Measurements from ENCODE around the gene CDT1.

CDT1 gene

GRCh38 chr16:88839745-88840599 is 36.4 kb downstream of the CDT1 start:
- Histone ChIP-seq H3K4me1 (ENCODE audit: low read depth, poor library complexity, severe bottlenecking) (no peaks in the 10 kb centered on the region), H3K4me2 (no peak overlapping the region), H3K36me3 (ENCODE audit: insufficient read depth) (no peaks in the 10 kb centered on the region), H4K20me1 (ENCODE audit: insufficient read depth) (no peaks in the 10 kb centered on the region), H3K4me3 (IDR thresholded peaks at IDR 0.05; ENCODE audit: insufficient read depth, low read depth, low read length) (no peak overlapping the region), H3K27me3 (ENCODE audit: insufficient read depth, low read depth) (no peaks in the 10 kb centered on the region), H3K79me2 (ENCODE audit: insufficient read depth, low read depth) (no peaks in the 10 kb centered on the region), H3K9ac (no peak overlapping the region), H3K27ac (no peak overlapping the region), H2AFZ (ENCODE audit: low read depth) (no peak overlapping the region)
- no peak for TF ChIP-seq CTCF (conservative IDR thresholded peaks at IDR 0.05; ENCODE audit: low read depth, low read length)

GRCh38 chr16:88840600-88841215 is 37.1 kb downstream of the CDT1 start:
- no peak overlapping the region for H3K9ac ChIP-seq
- no peak overlapping the region for H3K27ac ChIP-seq
- H2AFZ ChIP-seq (ENCODE audit: low read depth), result no peak overlapping the region
- H4K20me1 ChIP-seq (ENCODE audit: insufficient read depth), result no peaks in the 10 kb centered on the region
- H3K4me2 ChIP-seq, result no peak overlapping the region
- H3K36me3 ChIP-seq (ENCODE audit: insufficient read depth), result no peaks in the 10 kb centered on the region
- no peak overlapping the region for H3K4me3 ChIP-seq (IDR thresholded peaks at IDR 0.05; ENCODE audit: insufficient read depth, low read depth, low read length)
- no peaks in the 10 kb centered on the region for H3K27me3 ChIP-seq (ENCODE audit: insufficient read depth, low read depth)
- no peaks in the 10 kb centered on the region for H3K4me1 ChIP-seq (ENCODE audit: low read depth, poor library complexity, severe bottlenecking)
- H3K79me2 ChIP-seq (ENCODE audit: insufficient read depth, low read depth), result no peaks in the 10 kb centered on the region
- TF ChIP-seq CTCF (conservative IDR thresholded peaks at IDR 0.05; ENCODE audit: low read depth, low read length), result no peak

- no peak overlapping the region for H3K9ac ChIP-seq
- H3K36me3 ChIP-seq (ENCODE audit: insufficient read depth), result no peaks in the 10 kb centered on the region
- no peaks in the 10 kb centered on the region for H3K79me2 ChIP-seq (ENCODE audit: insufficient read depth, low read depth)
- H3K27ac ChIP-seq, result no peak overlapping the region
- H3K4me3 ChIP-seq (IDR thresholded peaks at IDR 0.05; ENCODE audit: insufficient read depth, low read depth, low read length), result no peak overlapping the region
- no peak for TF ChIP-seq CTCF (conservative IDR thresholded peaks at IDR 0.05; ENCODE audit: low read depth, low read length)
- no peak overlapping the region for H2AFZ ChIP-seq (ENCODE audit: low read depth)
- no peaks in the 10 kb centered on the region for H3K27me3 ChIP-seq (ENCODE audit: insufficient read depth, low read depth)
- H3K4me1 ChIP-seq (ENCODE audit: low read depth, poor library complexity, severe bottlenecking), result no peaks in the 10 kb centered on the region
- H3K4me2 ChIP-seq, result no peak overlapping the region
- H4K20me1 ChIP-seq (ENCODE audit: insufficient read depth), result no peaks in the 10 kb centered on the region
Observed at GRCh38 chr16:88841521-88842307, 38.1 kb downstream of the CDT1 start.

- Histone ChIP-seq H3K79me2 (ENCODE audit: insufficient read depth, low read depth) (no peaks in the 10 kb centered on the region), H2AFZ (ENCODE audit: low read depth) (no peak overlapping the region), H3K4me1 (ENCODE audit: low read depth, poor library complexity, severe bottlenecking) (no peaks in the 10 kb centered on the region), H3K27ac (no peak overlapping the region), H3K9ac (no peak overlapping the region), H3K4me2 (no peak overlapping the region), H3K4me3 (IDR thresholded peaks at IDR 0.05; ENCODE audit: insufficient read depth, low read depth, low read length) (no peak overlapping the region), H4K20me1 (ENCODE audit: insufficient read depth) (no peaks in the 10 kb centered on the region), H3K27me3 (ENCODE audit: insufficient read depth, low read depth) (no peaks in the 10 kb centered on the region), H3K36me3 (ENCODE audit: insufficient read depth) (no peaks in the 10 kb centered on the region)
- TF ChIP-seq CTCF (conservative IDR thresholded peaks at IDR 0.05; ENCODE audit: low read depth, low read length), result no peak
Observed at GRCh38 chr16:88842308-88842756, 38.7 kb downstream of the CDT1 start.
